T47D (cell line): Measurements from ENCODE around the gene CACHD1.

Experiments used
- DNase-seq, 2 experiments: peaks; one replicate each; pipeline versions ENCODE4 v3.0.0 to v3.0.0-alpha.2; 2011 to 2012; ENCODE audit warnings: low read depth in 1 of 2, low spot score in 1 of 2
- JUND ChIP-seq: IDR thresholded peaks from 2 replicates; pipeline ENCODE4 v1.6.1; 2012; ENCODE audit warnings: low read depth
- in situ Hi-C: cut with HindIII; loops from 2 replicates; pipeline ENCODE4 v1.10.0; 2016; ENCODE audit warnings: low sequenced_read_pairs, low pct_unique_long_range_greater_than_20kb

Gene CACHD1

DNA sequence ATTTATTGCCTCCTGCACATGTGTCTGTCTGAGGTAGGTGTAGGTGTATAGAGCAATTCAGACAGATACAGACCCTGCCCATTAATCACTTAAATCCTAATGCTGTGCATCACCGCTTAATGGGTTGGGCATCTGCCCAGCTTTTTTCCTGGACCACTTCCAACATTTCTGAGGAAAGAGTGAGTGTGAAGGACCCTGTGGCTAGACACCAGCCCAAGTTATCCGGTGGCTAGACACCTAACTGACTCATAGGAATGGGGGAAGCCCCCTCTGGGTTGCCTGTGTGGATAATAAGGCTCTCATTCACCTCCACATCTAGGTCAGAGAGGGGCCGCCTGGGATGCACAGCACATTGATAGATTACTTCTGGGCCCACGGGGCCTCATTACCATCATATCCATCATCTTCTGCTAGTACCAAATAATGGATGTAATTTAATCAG, 153.8 kb downstream of the CACHD1 start:
- in situ Hi-C loops = no loop called here
- TF ChIP-seq JUND = no peak
- DNase-seq = no peak

GRCh38 chr1:64624218-64624713, 154.3 kb downstream of the CACHD1 start:
- in situ Hi-C loops = no loop called here
- no peak for DNase-seq
- no peak for TF ChIP-seq JUND

GRCh38 chr1:64624808-64625207, 154.9 kb downstream of the CACHD1 start:
- in situ Hi-C loops = no loop called here

GRCh38 chr1:64630611-64631010, 160.7 kb downstream of the CACHD1 start:
- no peak for DNase-seq
- no peak for TF ChIP-seq JUND
- in situ Hi-C loops = no loop called here

More at GRCh38 chr1:64624808-64625207, 154.9 kb downstream of the CACHD1 start:
- no peak for TF ChIP-seq JUND
- no peak for DNase-seq

- DNase-seq = no peak
- no peak for TF ChIP-seq JUND
- in situ Hi-C loops = no loop called here
Observed at GRCh38 chr1:64631346-64632034, 161.6 kb downstream of the CACHD1 start.

DNA sequence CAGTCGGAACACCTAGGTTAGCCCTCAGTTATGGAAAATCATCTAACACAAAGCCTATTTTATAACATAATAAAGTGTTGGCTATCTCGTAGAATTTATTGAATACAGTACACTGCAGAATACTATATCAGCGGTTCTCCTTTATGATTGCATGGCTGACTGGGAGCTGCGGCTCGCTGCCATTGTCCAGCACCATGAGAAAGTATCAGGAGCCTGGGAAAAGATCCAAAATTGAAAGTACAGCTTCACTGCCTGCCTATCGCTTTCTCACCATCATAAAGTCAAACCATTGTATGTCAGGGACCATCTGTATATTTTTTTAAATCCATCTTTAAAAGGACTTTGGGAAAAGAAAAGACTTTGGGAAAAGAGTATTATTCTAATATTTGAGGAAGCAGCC, 163.0 kb downstream of the CACHD1 start:
- TF ChIP-seq JUND = no peak
- in situ Hi-C loops = no loop called here
- no peak for DNase-seq

DNA sequence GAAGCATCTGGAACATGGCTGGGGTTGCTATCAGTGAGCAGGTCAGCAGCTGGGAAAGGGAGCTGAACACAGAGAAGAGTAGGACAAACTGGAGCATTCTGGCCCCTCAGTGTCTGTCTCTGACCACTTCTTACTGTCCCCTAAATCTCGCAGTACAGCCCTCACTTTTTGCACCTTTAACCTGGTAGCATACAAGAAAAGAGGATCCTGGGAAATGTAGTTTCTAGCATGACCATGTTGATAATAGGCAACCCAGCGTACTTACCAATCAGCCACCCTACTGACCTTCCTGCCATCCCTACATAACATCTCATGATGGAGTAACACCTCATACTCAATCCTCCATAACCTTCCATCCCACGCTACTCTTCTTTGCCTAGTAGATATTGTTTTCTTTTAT, 175.8 kb downstream of the CACHD1 start:
- in situ Hi-C loops = no loop called here
- DNase-seq = no peak
- TF ChIP-seq JUND = no peak

DNA sequence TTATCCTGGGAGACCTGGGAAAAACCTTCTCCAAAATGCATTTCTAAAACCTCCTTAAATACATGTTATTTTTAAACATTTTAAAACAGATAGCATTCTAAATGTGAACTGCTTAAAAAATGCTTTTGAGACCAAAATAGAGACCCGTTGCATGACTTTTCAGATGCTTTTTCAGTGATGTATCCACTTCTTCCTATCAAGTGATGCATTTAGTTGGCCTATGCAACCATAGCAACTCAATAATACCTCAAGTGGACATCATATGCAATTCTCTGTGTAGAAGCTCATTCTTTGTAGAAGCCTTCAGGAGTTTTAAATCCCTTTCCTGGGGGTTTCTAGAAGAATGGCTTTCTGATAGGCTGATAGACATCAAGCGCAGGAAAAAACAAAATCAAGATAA, 180.5 kb downstream of the CACHD1 start:
- in situ Hi-C loops = no loop called here
- no peak for TF ChIP-seq JUND
- no peak for DNase-seq

GRCh38 chr1:64651841-64652240, 181.9 kb downstream of the CACHD1 start:
- TF ChIP-seq JUND = no peak
- DNase-seq = no peak
- in situ Hi-C loops = no loop called here

DNA sequence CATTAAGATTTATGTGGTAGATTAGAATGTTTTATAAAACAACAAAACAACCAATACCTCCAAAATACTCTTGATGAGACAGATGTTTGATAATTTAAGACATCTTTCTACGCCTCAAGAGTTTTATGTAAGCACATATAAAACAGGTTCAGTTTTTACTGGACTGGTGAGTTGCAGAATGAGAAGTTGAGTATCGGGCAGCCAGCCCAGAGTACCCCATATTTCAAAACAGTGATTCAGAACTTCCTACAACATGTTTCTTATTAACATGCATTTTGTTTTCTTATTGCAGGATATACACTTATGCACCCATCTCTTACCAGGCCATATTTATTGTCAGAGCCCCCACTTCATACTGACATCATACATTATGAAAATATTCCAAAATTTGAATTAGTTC, 183.5 kb downstream of the CACHD1 start:
- TF ChIP-seq JUND = no peak
- no peak for DNase-seq
- in situ Hi-C loops = no loop called here

DNA sequence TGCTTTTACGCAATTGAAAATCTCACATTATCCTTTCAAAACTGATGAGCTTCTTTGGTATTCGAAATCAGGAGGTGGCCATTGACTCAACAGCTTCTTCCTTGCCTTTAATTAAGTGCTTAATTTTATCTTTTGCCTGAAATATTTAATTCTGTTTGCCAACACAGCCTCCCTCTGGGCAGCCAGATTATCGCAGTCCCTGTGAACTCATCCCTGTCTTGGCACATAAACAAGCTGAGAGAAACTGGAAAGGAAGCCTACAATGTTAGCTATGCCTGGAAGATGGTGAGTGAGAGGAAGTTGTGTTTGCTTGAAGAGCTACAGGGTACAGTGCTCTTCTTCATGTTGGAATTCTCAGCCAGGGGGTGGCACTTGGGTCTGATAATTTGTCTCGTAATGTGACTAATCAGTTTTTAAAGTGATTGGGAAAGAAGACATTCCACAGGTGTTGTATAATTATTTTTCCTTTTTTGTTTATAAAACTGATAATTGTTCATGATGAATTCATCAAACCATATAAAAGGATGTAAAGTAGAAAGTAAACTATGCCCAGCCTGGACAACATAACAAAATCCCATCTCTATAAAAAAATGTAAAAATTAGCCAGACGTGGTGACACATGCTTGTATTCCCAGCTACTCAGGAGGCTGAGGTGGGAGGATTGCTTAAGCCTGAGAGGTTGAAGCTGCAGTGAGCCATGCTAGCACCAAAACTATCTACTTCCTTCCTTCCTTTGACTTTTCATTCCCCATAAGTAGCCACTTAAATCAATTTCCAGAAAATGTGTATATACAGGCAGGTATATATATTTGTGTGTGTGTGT, 184.8 kb downstream of the CACHD1 start:
- in situ Hi-C loops = no loop called here
- no peak for TF ChIP-seq JUND
- DNase-seq = no peak

- no peak for TF ChIP-seq JUND
- no peak for DNase-seq
- in situ Hi-C loops = no loop called here
Observed at GRCh38 chr1:64655861-64656260, 185.9 kb downstream of the CACHD1 start.

DNA sequence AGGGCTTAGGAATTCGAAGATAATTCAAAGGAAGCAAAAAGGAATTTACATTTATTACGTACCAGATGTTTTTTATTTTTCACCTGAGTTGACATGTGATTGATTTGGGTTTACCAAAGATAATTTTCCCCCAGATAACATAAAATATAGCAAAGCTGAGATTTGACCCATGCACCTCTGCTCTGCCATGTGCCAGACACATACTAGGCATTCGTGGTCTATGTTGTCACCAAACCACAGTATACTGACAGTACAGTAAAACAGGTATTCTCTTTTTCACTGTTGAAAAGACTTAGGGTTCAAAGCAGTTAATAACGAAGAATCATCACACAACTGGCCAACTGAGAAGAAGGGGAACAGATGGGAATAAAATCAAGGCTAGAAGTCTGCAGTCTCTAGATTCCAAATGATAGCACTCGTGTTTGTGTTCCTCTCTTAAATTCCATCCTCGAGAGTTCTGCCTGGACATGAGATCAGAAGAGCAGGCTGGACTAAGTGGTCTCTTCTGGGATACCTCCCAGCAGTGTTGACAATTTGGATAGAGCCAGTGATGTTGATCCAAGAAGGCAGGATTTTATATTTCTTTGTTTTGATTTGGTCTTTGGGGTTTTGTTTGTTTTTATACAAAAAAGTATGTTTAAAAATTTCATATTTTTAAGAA, 189.7 kb downstream of the CACHD1 start:
- in situ Hi-C loops = no loop called here
- DNase-seq = no peak
- TF ChIP-seq JUND = no peak
